Adrenal gland (tissue), 12 donors: ENCODE measurements around the gene ACOT7. TPM values are rescaled to one million over a fixed set of nuclear protein-coding genes. Genes with fewer than 3 reads are reported as not detected.

ENCODE experiments used
- DNase-seq, 7 donors: peaks; one replicate each; pipeline ENCODE4 v3.0.0-alpha.2; 2019 to 2020
- H3K27ac ChIP-seq, 5 donors: fragments of 200-600 bp; sonication (generic) in 4 of 5; 1 replicate in 3 of 5; 2 replicates in 2 of 5; pipeline versions ENCODE4 v1.5.1 to v1.8.0; 2016 to 2020; ENCODE audit warnings: mild to moderate bottlenecking in 1 of 5
- H3K27me3 ChIP-seq: fragments of 200-600 bp; 2 replicates; pipeline ENCODE4 v1.8.0; 2021
- H3K36me3 ChIP-seq, 2 donors: fragments of 200-600 bp; replicated peaks in 1 of 2; 1 replicate in 1 of 2; 2 replicates in 1 of 2; pipeline versions ENCODE4 v1.5.1 to v1.8.0; 2018 to 2022
- H3K4me1 ChIP-seq, 2 donors: fragments of 200-600 bp; replicated peaks in 1 of 2; 1 replicate in 1 of 2; 2 replicates in 1 of 2; pipeline versions ENCODE4 v1.5.1 to v1.8.0; 2018 to 2021
- H3K4me3 ChIP-seq, 4 donors: fragments of 200-600 bp; sonication (generic) in 3 of 4; one replicate each; pipeline ENCODE4 v1.5.1; 2016 to 2018
- H3K9me3 ChIP-seq, 3 donors: fragments of 200-600 bp; sonication (generic) in 1 of 3; replicated peaks in 1 of 3; 1 replicate in 2 of 3; 2 replicates in 1 of 3; pipeline versions ENCODE4 v1.5.1 to v1.8.0; 2016 to 2021
- CTCF ChIP-seq, 6 experiments: fragments of 450-650 bp in 4 of 6; fragments of 200-600 bp in 2 of 6; sonication (generic) in 1 of 6; IDR thresholded peaks; 1 replicate in 5 of 6; 2 replicates in 1 of 6; pipeline versions ENCODE4 v1.5.1 to v1.8.0; 2016 to 2021; ENCODE audit warnings: antibody characterized with exemption in 6 of 6, mild to moderate bottlenecking in 2 of 6, moderate library complexity in 1 of 6
- POLR2A ChIP-seq, 2 donors: fragments of 450-650 bp; IDR thresholded peaks; one replicate each; pipeline ENCODE4 v1.6.1; 2017; ENCODE audit warnings: antibody characterized with exemption in 2 of 2, mild to moderate bottlenecking in 2 of 2, moderate library complexity in 1 of 2
- WGBS, 4 donors: extraction: QIAGEN DNeasy Blood & Tissue Kit in 2 of 4; methylation state at CpG; one replicate each; pipeline versions ENCODE4 v1.1.5 to v1.1.7; 2013 to 2017; 5-methylcytosine and 5-hydroxymethylcytosine counted together
- intact Hi-C, 2 donors: fragments of 100-400 bp; cut with DNase I; formaldehyde crosslinking; loops; one replicate each; pipeline versions ENCODE4 v1.14.1 to v1.15.0; 2022 to 2023
- polyA plus RNA-seq, 3 donors: library from polyadenylated mRNA; stranded (reverse); fragments of 200-250 nt in 2 of 3; fragments of 350-450 nt in 1 of 3; fragmentation: Illumina TruSeq in 1 of 3; extraction: RNeasy Lipid Tissue Mini Kit (QIAGEN cat#74804) in 1 of 3; gene quantifications; one replicate each; pipeline ENCODE4 v1.2.3, GENCODE V29; 2013 to 2014
- total RNA-seq, 9 donors: library from RNA; depleted of rRNA in 4 of 9; stranded (reverse); fragments of >200 nt in 4 of 9; fragments of 120-200 nt in 1 of 9; fragmentation: NEBNext Ultra II Directional in 1 of 9; extraction: Animal tissue kit (Norgen Biotek cat#: 25700) in 1 of 9; gene quantifications; one replicate each; pipeline versions ENCODE4 v1.1.0 to v1.2.4, GENCODE V29; 2013 to 2023
- donor health status: healthy with polysubstance abuse.
- donor health status: Bipolar disorder and iron deficiency.
- donor health status: DM: yes; HTN: yes; CAD: no.
- donor health status: DM: no; HTN: no; CAD: no.
- donor health status: DM: no; HTN: no; CAD: no.
- donor health status: DM: yes; HTN: yes; CAD: no.

The ACOT7 gene
- total and polyA plus RNA-seq, 12 donors, result 8.4 to 29.4 (median 14.5) TPM

GRCh38 chr1:6300342-6301048 lies 93.1 kb downstream of the ACOT7 start:
- Histone ChIP-seq H3K4me1 (no peaks in the 10 kb centered on the region), H3K4me3 (no peak overlapping the region), H3K36me3 (no peaks in the 10 kb centered on the region), H3K9me3 (no peaks in the 10 kb centered on the region), H3K27me3 (no peaks in the 10 kb centered on the region), H3K27ac (no peak overlapping the region)
- TF ChIP-seq CTCF (IDR thresholded peaks at IDR 0.05) (no peak), POLR2A (IDR thresholded peaks at IDR 0.05) (no peak)
- DNase-seq, result no peak
- intact Hi-C loops, result no loop called here
- WGBS, 4 donors, result 93 to 95% (median 93%) methylated on average over 25 to 32 of the region's 32 CpGs

- DNase-seq, result no peak
- 95 to 97% (median 96%) methylated on average over 15 of the region's 15 CpGs for WGBS, 4 donors
- Histone ChIP-seq H3K27ac (no peak overlapping the region), H3K4me1 (no peaks in the 10 kb centered on the region), H3K4me3 (no peak overlapping the region), H3K27me3 (no peaks in the 10 kb centered on the region), H3K9me3 (no peaks in the 10 kb centered on the region), H3K36me3 (no peaks in the 10 kb centered on the region)
- TF ChIP-seq CTCF (IDR thresholded peaks at IDR 0.05) (no peak), POLR2A (IDR thresholded peaks at IDR 0.05) (no peak)
- intact Hi-C loops, result no loop called here
These were observed 93.9 kb downstream of the ACOT7 start for GRCh38 chr1:6299557-6300165.

- no peaks in the 10 kb centered on the region for H3K27me3 ChIP-seq
- H3K36me3 ChIP-seq, result no peaks in the 10 kb centered on the region
- intact Hi-C loops, result no loop called here
- H3K4me1 ChIP-seq, result no peaks in the 10 kb centered on the region
- no peak overlapping the region for H3K4me3 ChIP-seq
- DNase-seq, result no peak
- no peak overlapping the region for H3K27ac ChIP-seq
- TF ChIP-seq CTCF (IDR thresholded peaks at IDR 0.05) (no peak), POLR2A (IDR thresholded peaks at IDR 0.05) (no peak)
- no peaks in the 10 kb centered on the region for H3K9me3 ChIP-seq
- WGBS, 4 donors, result 90 to 95% (median 92%) methylated on average over 6 to 8 of the region's 8 CpGs
These were observed 94.6 kb downstream of the ACOT7 start for GRCh38 chr1:6298940-6299465.

GRCh38 chr1:6298530-6298929 lies 95.0 kb downstream of the ACOT7 start:
- H3K9me3 ChIP-seq, result no peaks in the 10 kb centered on the region
- no peaks in the 10 kb centered on the region for H3K27me3 ChIP-seq
- H3K4me1 ChIP-seq, result no peaks in the 10 kb centered on the region
- no peaks in the 10 kb centered on the region for H3K36me3 ChIP-seq
- H3K4me3 ChIP-seq, result no peak overlapping the region
- H3K27ac ChIP-seq, result no peak overlapping the region
- no peak for DNase-seq
- intact Hi-C loops, result no loop called here
- no peak for TF ChIP-seq CTCF (IDR thresholded peaks at IDR 0.05)
- no peak for TF ChIP-seq POLR2A (IDR thresholded peaks at IDR 0.05)
- WGBS, 4 donors, result 93 to 99% (median 96%) methylated on average over 5 to 8 of the region's 8 CpGs
